ENCODE measurements around the gene IRF2BPL.

The IRF2BPL gene

DNA sequence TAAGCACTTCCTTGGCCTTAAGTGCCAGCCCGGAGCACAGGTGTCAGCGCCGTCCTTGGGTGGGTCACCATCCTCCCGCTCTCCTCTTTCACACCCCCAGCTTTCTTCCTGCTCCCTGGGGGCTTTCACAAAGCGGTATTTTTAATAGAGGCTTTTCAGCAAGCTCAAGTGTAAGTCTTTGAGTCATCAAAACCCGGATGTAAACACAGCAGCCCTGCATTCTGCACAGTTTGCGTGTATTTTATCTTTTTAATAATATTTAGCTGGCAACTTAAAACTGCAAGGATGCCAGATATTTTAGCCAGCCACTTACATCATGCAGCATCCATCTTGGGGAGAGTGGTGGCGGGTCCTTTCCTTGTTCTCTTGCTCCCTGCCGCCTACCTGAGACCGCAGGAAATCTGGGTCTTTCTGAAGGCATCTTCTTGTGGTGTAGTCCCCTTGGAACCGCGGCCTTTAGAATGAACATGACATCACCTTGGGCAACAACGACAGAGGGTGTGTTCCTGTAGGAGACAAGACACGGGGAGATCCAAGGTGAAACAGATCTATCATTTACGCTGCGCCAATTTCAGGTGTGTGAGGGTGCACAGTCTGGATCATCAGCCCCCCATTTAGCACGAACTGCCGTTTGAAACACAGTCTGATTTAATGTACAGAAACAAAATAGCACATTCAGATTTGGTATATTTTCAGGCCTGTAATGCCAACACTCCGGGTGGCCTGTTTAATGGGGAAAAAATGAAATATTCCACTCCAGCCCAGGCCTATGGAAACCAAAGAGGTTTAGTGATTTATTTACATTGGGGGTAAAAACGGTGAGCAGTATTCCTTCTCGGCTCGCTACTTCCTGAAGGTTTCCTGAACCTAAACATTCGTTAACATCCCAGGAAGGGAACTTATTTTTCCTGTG lies 12.5 kb upstream of the IRF2BPL start:
- Histone ChIP-seq H3K9ac (ENCODE audit: low read length) (no peak overlapping the region), H3K27me3 (ENCODE audit: insufficient read depth, low read length) (no peaks in the 10 kb centered on the region), H3K4ac (ENCODE audit: low read depth, low read length) (no peak overlapping the region), H3K79me2 (ENCODE audit: control insufficient read depth, insufficient read depth, low read length, poor library complexity) (no peaks in the 10 kb centered on the region), H3K9me3 (ENCODE audit: insufficient read depth, low read depth, low read length) (no peaks in the 10 kb centered on the region), H2BK120ac (ENCODE audit: insufficient read depth, low read length, poor library complexity) (no peak overlapping the region), H3K4me2 (ENCODE audit: low read length) (peak overlapping the region; percentile 65), H4K8ac (ENCODE audit: low read depth, low read length) (peak overlapping the region; percentile 32), H3K14ac (ENCODE audit: low read length) (no peak overlapping the region), H2AK5ac (ENCODE audit: low read length) (peak overlapping the region; percentile 1), H3K4me3 (ENCODE audit: low read depth, low read length) (no peak overlapping the region), H3K4me1 (ENCODE audit: control insufficient read depth in 1 of 2, insufficient read depth in 2 of 2, low read length in 2 of 2) (peaks cover 35 to 48% of the 10 kb centered on the region in 2 experiments), H3K27ac (ENCODE audit: low read depth, low read length) (no peak overlapping the region), H4K91ac (ENCODE audit: low read depth, low read length) (peak overlapping the region; percentile 7), H3K36me3 (ENCODE audit: control insufficient read depth in 1 of 2, insufficient read depth in 2 of 2, low read length in 2 of 2) (no peaks in the 10 kb centered on the region), H3K18ac (ENCODE audit: low read length) (no peak overlapping the region), H3K79me1 (ENCODE audit: low read length) (peaks cover 16% of the 10 kb centered on the region), H3K23ac (ENCODE audit: low read length) (no peak overlapping the region), H2BK12ac (ENCODE audit: low read length) (peak overlapping the region; percentile 47), H2AFZ (ENCODE audit: insufficient read depth, low read length, poor library complexity) (peak overlapping the region; percentile 43), H4K12ac (ENCODE audit: low read depth, low read length) (no peak overlapping the region), H2BK5ac (ENCODE audit: low read depth, low read length, poor library complexity) (no peak overlapping the region)
- DNase-seq = peak; percentile 58 to 69
- WGBS (ENCODE audit: extremely low coverage, insufficient coverage, insufficient read length) = no CpG with 5 or more reads among the region's 23 CpGs

DNA sequence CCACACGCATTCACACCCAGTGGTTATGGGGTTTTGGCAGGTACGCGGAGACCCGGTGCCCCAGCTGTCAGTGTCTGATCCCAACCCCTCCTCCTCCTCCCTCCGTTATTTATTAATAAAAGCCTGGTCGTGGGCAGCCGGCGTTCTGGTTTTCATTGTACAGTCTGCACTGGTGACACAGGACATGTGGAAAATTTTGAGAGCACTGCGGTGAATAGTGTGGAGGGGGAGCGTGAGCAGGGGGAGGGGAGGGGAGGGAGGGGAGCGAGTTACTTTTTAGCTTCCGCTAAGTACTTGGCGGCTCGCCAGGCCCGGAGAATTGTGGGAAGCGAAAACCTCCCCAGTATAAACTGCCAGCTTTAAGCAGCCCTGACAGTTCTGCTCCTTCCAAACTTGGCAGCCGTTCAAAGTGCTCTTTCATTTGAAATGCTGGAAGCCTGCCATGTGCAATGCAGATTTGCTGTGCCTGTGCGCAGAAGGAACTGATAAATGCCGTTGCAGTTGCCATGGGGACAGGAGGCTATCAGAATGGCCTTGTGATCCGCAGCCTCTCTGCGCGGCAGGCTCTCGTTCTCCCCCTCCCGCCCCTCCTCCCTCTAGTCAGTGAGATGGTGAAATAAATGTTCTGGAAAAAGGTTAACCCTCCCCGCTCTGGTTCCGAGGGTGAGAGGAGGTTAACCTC lies 11.7 kb upstream of the IRF2BPL start:
- peak; percentile 76 to 81 for DNase-seq
- Histone ChIP-seq H4K8ac (ENCODE audit: low read depth, low read length) (peak overlapping the region; percentile 32), H2BK120ac (ENCODE audit: insufficient read depth, low read length, poor library complexity) (peak overlapping the region; percentile 4), H2AK5ac (ENCODE audit: low read length) (no peak overlapping the region), H3K4ac (ENCODE audit: low read depth, low read length) (no peak overlapping the region), H4K12ac (ENCODE audit: low read depth, low read length) (peak overlapping the region; percentile 49), H3K18ac (ENCODE audit: low read length) (no peak overlapping the region), H3K4me2 (ENCODE audit: low read length) (peak overlapping the region; percentile 65), H3K4me1 (ENCODE audit: control insufficient read depth in 1 of 2, insufficient read depth in 2 of 2, low read length in 2 of 2) (peaks cover 31 to 42% of the 10 kb centered on the region in 2 experiments), H3K9ac (ENCODE audit: low read length) (no peak overlapping the region), H4K91ac (ENCODE audit: low read depth, low read length) (peak overlapping the region; percentile 7), H3K9me3 (ENCODE audit: insufficient read depth, low read depth, low read length) (no peaks in the 10 kb centered on the region), H2AFZ (ENCODE audit: insufficient read depth, low read length, poor library complexity) (peak overlapping the region; percentile 43), H3K23ac (ENCODE audit: low read length) (no peak overlapping the region), H3K36me3 (ENCODE audit: control insufficient read depth in 1 of 2, insufficient read depth in 2 of 2, low read length in 2 of 2) (no peaks in the 10 kb centered on the region), H2BK5ac (ENCODE audit: low read depth, low read length, poor library complexity) (no peak overlapping the region), H3K27me3 (ENCODE audit: insufficient read depth, low read length) (no peaks in the 10 kb centered on the region), H2BK12ac (ENCODE audit: low read length) (peak overlapping the region; percentile 47), H3K79me2 (ENCODE audit: control insufficient read depth, insufficient read depth, low read length, poor library complexity) (no peaks in the 10 kb centered on the region), H3K27ac (ENCODE audit: low read depth, low read length) (no peak overlapping the region), H3K14ac (ENCODE audit: low read length) (no peak overlapping the region), H3K79me1 (ENCODE audit: low read length) (peaks cover 14% of the 10 kb centered on the region), H3K4me3 (ENCODE audit: low read depth, low read length) (no peak overlapping the region)
- no CpG with 5 or more reads among the region's 26 CpGs for WGBS (ENCODE audit: extremely low coverage, insufficient coverage, insufficient read length)

DNA sequence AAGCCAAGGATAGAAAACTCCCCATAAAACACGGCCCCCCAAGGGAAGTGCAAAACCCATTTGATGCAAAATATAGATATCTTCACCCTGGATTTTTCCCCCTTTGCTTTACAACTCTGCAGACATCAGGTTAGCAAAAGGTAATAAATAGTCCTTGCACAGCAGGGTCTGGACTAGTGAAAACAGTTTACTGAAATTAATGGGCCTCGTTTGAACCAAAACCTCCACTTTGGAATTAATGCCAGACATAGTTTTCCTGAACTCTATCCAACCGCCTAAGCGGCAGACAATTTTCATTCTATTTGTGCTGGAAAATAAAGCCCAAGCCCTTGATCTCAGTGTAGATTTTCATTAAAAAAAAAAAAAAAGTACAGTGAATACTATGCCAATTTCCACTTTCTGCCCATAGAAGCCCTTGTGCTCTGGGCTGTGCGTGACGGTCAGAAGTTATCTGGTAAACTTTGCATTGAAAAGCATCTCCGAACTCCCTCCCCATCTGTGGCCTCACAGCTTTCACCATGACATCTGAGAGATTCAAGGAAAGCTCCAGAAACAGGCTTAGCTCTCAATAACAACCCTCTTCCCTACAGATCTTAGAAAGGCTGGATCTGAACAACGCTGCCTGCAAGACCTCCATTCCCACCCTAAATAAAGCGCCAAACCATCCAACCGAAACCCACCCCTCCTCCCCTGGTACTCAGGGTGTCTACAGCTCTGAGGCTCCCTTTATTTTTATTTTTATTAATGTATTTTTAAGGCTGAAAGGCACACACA lies 11.0 kb upstream of the IRF2BPL start:
- Histone ChIP-seq H3K9ac (ENCODE audit: low read length) (no peak overlapping the region), H3K23ac (ENCODE audit: low read length) (no peak overlapping the region), H3K4me2 (ENCODE audit: low read length) (peak overlapping the region; percentile 65), H3K14ac (ENCODE audit: low read length) (no peak overlapping the region), H3K9me3 (ENCODE audit: insufficient read depth, low read depth, low read length) (no peaks in the 10 kb centered on the region), H4K91ac (ENCODE audit: low read depth, low read length) (no peak overlapping the region), H3K27ac (ENCODE audit: low read depth, low read length) (no peak overlapping the region), H2AK5ac (ENCODE audit: low read length) (no peak overlapping the region), H3K27me3 (ENCODE audit: insufficient read depth, low read length) (no peaks in the 10 kb centered on the region), H3K4ac (ENCODE audit: low read depth, low read length) (no peak overlapping the region), H2AFZ (ENCODE audit: insufficient read depth, low read length, poor library complexity) (peak overlapping the region; percentile 18), H4K8ac (ENCODE audit: low read depth, low read length) (no peak overlapping the region), H3K79me1 (ENCODE audit: low read length) (peaks cover 14% of the 10 kb centered on the region), H3K18ac (ENCODE audit: low read length) (no peak overlapping the region), H4K12ac (ENCODE audit: low read depth, low read length) (peak overlapping the region; percentile 49), H3K4me1 (ENCODE audit: control insufficient read depth in 1 of 2, insufficient read depth in 2 of 2, low read length in 2 of 2) (peaks cover 30 to 39% of the 10 kb centered on the region in 2 experiments), H2BK120ac (ENCODE audit: insufficient read depth, low read length, poor library complexity) (peak overlapping the region; percentile 4), H3K79me2 (ENCODE audit: control insufficient read depth, insufficient read depth, low read length, poor library complexity) (no peaks in the 10 kb centered on the region), H3K36me3 (ENCODE audit: control insufficient read depth in 1 of 2, insufficient read depth in 2 of 2, low read length in 2 of 2) (no peaks in the 10 kb centered on the region), H2BK5ac (ENCODE audit: low read depth, low read length, poor library complexity) (no peak overlapping the region), H3K4me3 (ENCODE audit: low read depth, low read length) (no peak overlapping the region), H2BK12ac (ENCODE audit: low read length) (no peak overlapping the region)
- WGBS (ENCODE audit: extremely low coverage, insufficient coverage, insufficient read length) = no CpG with 5 or more reads among the region's 10 CpGs
- DNase-seq = no peak

DNA sequence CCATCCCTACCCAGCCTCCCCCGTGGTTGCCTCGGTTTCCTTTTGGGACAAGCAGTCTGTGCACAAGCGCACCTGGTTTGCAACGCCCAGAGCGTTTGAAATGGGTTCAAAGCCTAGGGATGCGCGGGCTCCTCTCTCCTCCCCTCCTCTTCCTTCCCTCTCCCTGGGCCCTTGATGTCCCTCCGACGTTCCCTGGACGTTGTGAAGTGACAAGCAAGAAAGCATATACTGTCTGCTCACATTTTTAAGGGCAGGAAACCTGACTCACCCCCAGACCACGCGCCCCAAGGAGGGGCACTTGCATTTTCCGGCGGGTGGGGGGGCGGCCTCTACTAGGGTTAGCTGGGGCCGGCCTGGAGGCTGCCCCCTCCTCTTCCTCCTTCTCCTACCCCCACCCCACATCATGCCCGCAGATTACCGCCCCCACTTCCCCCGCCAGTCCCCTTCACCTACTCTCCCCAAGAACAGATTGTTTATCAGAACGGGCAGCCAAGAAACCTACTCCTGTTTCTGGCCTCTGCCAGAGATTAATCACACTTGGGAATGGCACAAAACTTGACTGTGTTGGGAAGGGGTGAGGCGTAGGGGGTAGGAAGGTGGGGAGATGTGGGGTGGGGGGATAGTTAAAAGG lies 9.5 kb upstream of the IRF2BPL start:
- Histone ChIP-seq H3K18ac (ENCODE audit: low read length) (no peak overlapping the region), H2BK120ac (ENCODE audit: insufficient read depth, low read length, poor library complexity) (no peak overlapping the region), H4K91ac (ENCODE audit: low read depth, low read length) (peak overlapping the region; percentile 8), H3K9me3 (ENCODE audit: insufficient read depth, low read depth, low read length) (no peaks in the 10 kb centered on the region), H3K14ac (ENCODE audit: low read length) (peak overlapping the region; percentile 18), H3K79me1 (ENCODE audit: low read length) (peaks cover 17% of the 10 kb centered on the region), H3K36me3 (ENCODE audit: control insufficient read depth in 1 of 2, insufficient read depth in 2 of 2, low read length in 2 of 2) (no peaks in the 10 kb centered on the region), H3K4me3 (ENCODE audit: low read depth, low read length) (no peak overlapping the region), H2BK5ac (ENCODE audit: low read depth, low read length, poor library complexity) (no peak overlapping the region), H3K23ac (ENCODE audit: low read length) (no peak overlapping the region), H4K12ac (ENCODE audit: low read depth, low read length) (no peak overlapping the region), H3K4me1 (ENCODE audit: control insufficient read depth in 1 of 2, insufficient read depth in 2 of 2, low read length in 2 of 2) (peaks cover 25 to 34% of the 10 kb centered on the region in 2 experiments), H3K4ac (ENCODE audit: low read depth, low read length) (no peak overlapping the region), H3K27ac (ENCODE audit: low read depth, low read length) (no peak overlapping the region), H2BK12ac (ENCODE audit: low read length) (peak overlapping the region; percentile 41), H3K4me2 (ENCODE audit: low read length) (no peak overlapping the region), H3K27me3 (ENCODE audit: insufficient read depth, low read length) (no peaks in the 10 kb centered on the region), H2AK5ac (ENCODE audit: low read length) (peak overlapping the region; percentile 7), H3K9ac (ENCODE audit: low read length) (no peak overlapping the region), H2AFZ (ENCODE audit: insufficient read depth, low read length, poor library complexity) (no peak overlapping the region), H4K8ac (ENCODE audit: low read depth, low read length) (no peak overlapping the region), H3K79me2 (ENCODE audit: control insufficient read depth, insufficient read depth, low read length, poor library complexity) (peaks cover 2% of the 10 kb centered on the region)
- WGBS (ENCODE audit: extremely low coverage, insufficient coverage, insufficient read length) = 100% methylated on average over 1 of the region's 21 CpGs
- DNase-seq = no peak
